Caco-2 (cell line): Measurements from ENCODE around the gene GJD3. TPM values are rescaled to one million over a fixed set of nuclear protein-coding genes. Genes with fewer than 3 reads are reported as not detected.
A peak's percentile ranks its signal among the peaks of the same experiment; 100 is the strongest.
"Not testable (repeated sequence)": the region's sequence is repeated elsewhere in the genome, so short reads cannot be mapped to it uniquely, and the experiment has no call there.

ENCODE experiments used
- Bru-seq: library from RNA; stranded (reverse); fragments of 400-500 nt; gene quantifications from one replicate; lab custom pipeline; 2021; lab: Mats Ljungman, UMichigan
- BruChase-seq, 2 experiments: library from RNA; stranded (reverse); fragments of 400-500 nt; gene quantifications; one replicate each; lab custom pipeline; 2021; lab: Mats Ljungman, UMichigan
- BruUV-seq: library from RNA; stranded (reverse); fragments of 400-500 nt; replicated peaks from 2 replicates; lab custom pipeline; 2021; lab: Mats Ljungman, UMichigan
- CTCF ChIA-PET: fragments of 300-600 bp; sonication (Branson Sonifier 250); formaldehyde crosslinking; loops from one replicate; lab custom pipeline; 2022; ENCODE audit warnings: antibody characterized with exemption; lab: Charles Lee
- POLR2A ChIA-PET: fragments of 300-600 bp; sonication (Branson Sonifier 250); formaldehyde crosslinking; loops from one replicate; lab custom pipeline; 2022; ENCODE audit warnings: antibody characterized with exemption; lab: Charles Lee
- DNase-seq, 2 experiments: peaks; one replicate each; pipeline versions ENCODE4 v3.0.0 to v3.0.0-alpha.2; 2020 to 2022
- H3K27me3 ChIP-seq: replicated peaks from 2 replicates; pipeline ENCODE4 v1.6.0; 2011; ENCODE audit warnings: low read length; ENCODE audit not compliant: control insufficient read depth, insufficient read depth
- H3K36me3 ChIP-seq: 2 replicates; pipeline ENCODE4 v1.5.1; 2011; ENCODE audit warnings: low read length; ENCODE audit not compliant: control insufficient read depth, insufficient read depth
- H3K4me1 ChIP-seq: fragments of 250-450 bp; sonication (Bioruptor Pico); 2 replicates; pipeline ENCODE4 v1.5.1; 2020; ENCODE audit warnings: mild to moderate bottlenecking
- H3K4me3 ChIP-seq: 2 replicates; pipeline ENCODE4 v1.5.1; 2011; ENCODE audit warnings: low read depth, mild to moderate bottlenecking, control low read depth, low read length
- H3K9me3 ChIP-seq: fragments of 250-450 bp; sonication (Bioruptor Pico); 2 replicates; pipeline ENCODE4 v1.5.1; 2020; ENCODE audit warnings: mild to moderate bottlenecking, moderate library complexity
- H3K27ac Mint-ChIP-seq: one replicate; pipeline ENCODE4 v1.8.0; 2022; ENCODE audit warnings: mixed read lengths; ENCODE audit not compliant: unreplicated experiment
- H3K27me3 Mint-ChIP-seq: one replicate; pipeline ENCODE4 v1.8.0; 2022; ENCODE audit warnings: mixed read lengths; ENCODE audit not compliant: insufficient read depth, unreplicated experiment
- H3K36me3 Mint-ChIP-seq: one replicate; pipeline ENCODE4 v1.8.0; 2022; ENCODE audit warnings: mild to moderate bottlenecking, mixed read lengths; ENCODE audit not compliant: insufficient read depth, unreplicated experiment
- H3K4me1 Mint-ChIP-seq: one replicate; pipeline ENCODE4 v1.8.0; 2022; ENCODE audit warnings: low read depth, mixed read lengths; ENCODE audit not compliant: unreplicated experiment
- H3K4me3 Mint-ChIP-seq: one replicate; pipeline ENCODE4 v1.8.0; 2022; ENCODE audit warnings: mild to moderate bottlenecking, moderate library complexity, mixed read lengths; ENCODE audit not compliant: unreplicated experiment
- H3K9me3 Mint-ChIP-seq: one replicate; pipeline ENCODE4 v1.8.0; 2022; ENCODE audit warnings: mixed read lengths; ENCODE audit not compliant: unreplicated experiment
- intact Hi-C: fragments of 100-400 bp; cut with micrococcal nuclease; formaldehyde crosslinking; loops from one replicate; pipeline ENCODE4 v1.10.0; 2022; ENCODE audit not compliant: unreplicated experiment
- long read RNA-seq: library from polyadenylated mRNA; stranded (forward); transcript quantifications from one replicate; pipeline ENCODE4 v2.0.0, GENCODE V29; 2022
- total RNA-seq: library from RNA; stranded (reverse); gene quantifications from 2 replicates; pipeline ENCODE4 v1.2.3, GENCODE V29; 2022
- TF ChIP-seq, protein P1 (sequence below), 2 experiments: fragments of 200-600 bp in 1 of 2; IDR thresholded peaks; 1 replicate in 1 of 2; 2 replicates in 1 of 2; pipeline versions ENCODE4 v1.5.1 to v1.8.0; 2011 to 2022; ENCODE audit warnings: antibody characterized with exemption in 1 of 2, control low read depth in 1 of 2, inconsistent platforms in 1 of 2, low read depth in 1 of 2, low read length in 1 of 2, mild to moderate bottlenecking in 1 of 2, moderate library complexity in 1 of 2; ENCODE audit not compliant: insufficient read depth in 1 of 2, severe bottlenecking in 1 of 2, unreplicated experiment in 1 of 2

Gene GJD3, protein sequence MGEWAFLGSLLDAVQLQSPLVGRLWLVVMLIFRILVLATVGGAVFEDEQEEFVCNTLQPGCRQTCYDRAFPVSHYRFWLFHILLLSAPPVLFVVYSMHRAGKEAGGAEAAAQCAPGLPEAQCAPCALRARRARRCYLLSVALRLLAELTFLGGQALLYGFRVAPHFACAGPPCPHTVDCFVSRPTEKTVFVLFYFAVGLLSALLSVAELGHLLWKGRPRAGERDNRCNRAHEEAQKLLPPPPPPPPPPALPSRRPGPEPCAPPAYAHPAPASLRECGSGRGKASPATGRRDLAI
- total RNA-seq (not detected in 2 replicates), Bru-seq, nascent RNA (percentile 31 among the genes with signal in this experiment), BruChase-seq, experiment 1, labeled RNA remaining after a 2-hour chase (not detected), BruChase-seq, experiment 2, labeled RNA remaining after a 6-hour chase (percentile 27 among the genes with signal in this experiment)
- long read RNA-seq: 0 reads

DNA sequence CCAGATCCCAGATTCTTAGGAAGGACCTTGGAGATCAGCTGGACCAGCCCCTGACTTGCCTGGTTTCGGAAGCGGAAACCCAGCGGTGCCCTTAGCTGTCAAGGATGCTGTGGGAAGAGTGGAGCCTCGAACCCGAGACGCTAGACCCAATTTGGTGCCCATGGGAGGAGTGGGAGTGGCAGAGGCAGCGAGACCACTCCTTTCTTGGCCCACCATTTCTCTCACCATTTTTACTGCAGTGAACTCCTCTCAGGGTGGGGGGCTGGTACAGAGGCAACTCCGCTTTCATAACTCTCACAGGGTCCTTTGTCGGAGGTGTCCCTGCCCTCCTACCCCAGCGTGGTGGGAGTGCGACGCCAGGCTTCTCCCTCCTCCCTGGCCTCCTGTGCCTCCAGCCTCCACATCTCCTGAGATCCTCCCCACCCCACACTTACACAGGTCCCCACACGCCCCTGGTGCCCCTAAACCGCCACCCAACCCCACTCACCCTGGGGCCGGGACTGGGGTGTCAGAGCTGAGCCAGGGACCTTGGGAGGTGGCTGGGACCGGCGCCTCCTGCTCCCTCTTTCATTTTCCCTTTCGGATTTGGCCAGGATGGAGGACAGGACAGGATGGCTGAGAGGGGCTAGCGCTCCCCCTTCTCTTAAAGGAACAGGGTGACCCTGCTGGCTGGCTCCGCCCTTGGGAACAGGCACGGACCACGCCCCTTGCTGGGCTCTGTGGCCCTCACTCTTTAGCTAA, at the start of gene GJD3:
GJD3 (minus strand) TSS at position 617 of the 741 bp plus-strand sequence. CDS start 922 bp downstream, outside the sequence.
- H3K9me3 ChIP-seq: no peaks in the 10 kb centered on the region
- TF ChIP-seq, protein P1, sequence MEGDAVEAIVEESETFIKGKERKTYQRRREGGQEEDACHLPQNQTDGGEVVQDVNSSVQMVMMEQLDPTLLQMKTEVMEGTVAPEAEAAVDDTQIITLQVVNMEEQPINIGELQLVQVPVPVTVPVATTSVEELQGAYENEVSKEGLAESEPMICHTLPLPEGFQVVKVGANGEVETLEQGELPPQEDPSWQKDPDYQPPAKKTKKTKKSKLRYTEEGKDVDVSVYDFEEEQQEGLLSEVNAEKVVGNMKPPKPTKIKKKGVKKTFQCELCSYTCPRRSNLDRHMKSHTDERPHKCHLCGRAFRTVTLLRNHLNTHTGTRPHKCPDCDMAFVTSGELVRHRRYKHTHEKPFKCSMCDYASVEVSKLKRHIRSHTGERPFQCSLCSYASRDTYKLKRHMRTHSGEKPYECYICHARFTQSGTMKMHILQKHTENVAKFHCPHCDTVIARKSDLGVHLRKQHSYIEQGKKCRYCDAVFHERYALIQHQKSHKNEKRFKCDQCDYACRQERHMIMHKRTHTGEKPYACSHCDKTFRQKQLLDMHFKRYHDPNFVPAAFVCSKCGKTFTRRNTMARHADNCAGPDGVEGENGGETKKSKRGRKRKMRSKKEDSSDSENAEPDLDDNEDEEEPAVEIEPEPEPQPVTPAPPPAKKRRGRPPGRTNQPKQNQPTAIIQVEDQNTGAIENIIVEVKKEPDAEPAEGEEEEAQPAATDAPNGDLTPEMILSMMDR (IDR thresholded peaks at IDR 0.05; ENCODE audit: insufficient read depth in 1 of 2, low read depth in 1 of 2, low read length in 1 of 2, severe bottlenecking in 1 of 2, unreplicated experiment in 1 of 2): no peak
- Mint-ChIP-seq H3K36me3 (no peaks in the 10 kb centered on the region), H3K4me3 (peak within 1 kb of the TSS; percentile 69), H3K9me3 (no peaks in the 10 kb centered on the region), H3K27me3 (no peaks in the 10 kb centered on the region), H3K27ac (no peak within 1 kb of the TSS), H3K4me1 (peaks cover 6% of the 10 kb centered on the region)
- H3K27me3 ChIP-seq: no peaks in the 10 kb centered on the region
- ChIA-PET CTCF (interaction anchor here (0.5 to 1.0 kb wide), 2 partner anchors 169 to 173 kb away, joined by 3 read pairs; no protein-coding TSS in a partner anchor), POLR2A (interaction anchor here (0.6 kb wide), 1 partner anchor 145 kb away, joined by 7 read pairs; no protein-coding TSS in a partner anchor)
- H3K36me3 ChIP-seq: no peaks in the 10 kb centered on the region
- BruUV-seq: TSS peak; percentile 22
- peak within 1 kb of the TSS; percentile 94 for H3K4me3 ChIP-seq
- peaks cover 5% of the 10 kb centered on the region; the same call in 1 of the 2 replicates for H3K4me1 ChIP-seq
- intact Hi-C loops: no loop called here
- peak in 1 of 2 experiments; percentile 31 for DNase-seq

DNA sequence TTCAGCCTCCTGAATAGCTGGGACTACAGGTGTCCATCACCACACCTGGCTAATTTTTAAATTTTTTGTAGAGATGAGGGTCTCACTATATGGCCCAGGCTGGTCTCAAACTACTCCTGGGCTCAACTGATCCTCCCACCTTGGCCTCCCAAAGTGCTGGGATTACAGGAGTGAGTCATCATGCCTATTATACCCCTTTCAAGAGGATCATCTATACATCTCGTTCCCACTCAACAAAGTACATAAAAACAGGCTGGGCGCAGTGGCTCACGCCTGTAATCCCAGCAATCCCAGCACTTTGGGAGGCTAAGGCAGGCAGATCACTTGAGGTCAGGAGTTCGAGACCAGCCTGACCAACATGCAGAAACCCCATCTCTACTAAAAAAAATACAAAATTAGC, 49.8 kb upstream of the GJD3 start:
- H3K27ac Mint-ChIP-seq, H3K27me3 ChIP-seq, H3K9me3 Mint-ChIP-seq, H3K36me3 ChIP-seq, H3K9me3 ChIP-seq, DNase-seq, POLR2A ChIA-PET, H3K27me3 Mint-ChIP-seq, H3K4me1 Mint-ChIP-seq, CTCF ChIA-PET, H3K4me3 ChIP-seq, H3K4me3 Mint-ChIP-seq, intact Hi-C loops, BruUV-seq: not testable (repeated sequence)
- H3K36me3 Mint-ChIP-seq: peaks cover 79% of the 10 kb centered on the region
- peaks cover 13% of the 10 kb centered on the region; the same call in 1 of the 2 replicates for H3K4me1 ChIP-seq

DNA sequence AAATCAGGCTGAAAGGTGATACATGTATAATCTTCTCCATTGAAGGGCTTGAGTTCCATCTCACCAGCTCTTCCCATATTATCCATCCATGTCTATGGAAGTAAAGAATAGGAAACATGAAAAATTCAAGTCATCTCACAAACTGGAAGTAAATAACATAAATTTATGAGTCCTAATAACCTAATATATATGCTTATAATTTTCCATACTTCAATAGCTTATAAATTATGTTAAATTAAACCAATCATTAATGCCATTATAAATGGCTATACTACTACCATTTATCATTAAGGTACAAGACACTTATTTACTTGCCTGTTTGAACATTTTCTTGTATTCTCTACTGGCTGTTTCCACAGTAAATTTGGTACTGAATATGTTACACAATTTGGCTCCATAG, 48.3 kb upstream of the GJD3 start:
- H3K4me1 ChIP-seq: peaks cover 13% of the 10 kb centered on the region; the same call in 1 of the 2 replicates
- H3K27me3 Mint-ChIP-seq: no peaks in the 10 kb centered on the region
- no peaks in the 10 kb centered on the region for H3K4me1 Mint-ChIP-seq
- H3K36me3 Mint-ChIP-seq: peaks cover 88% of the 10 kb centered on the region
- no TSS peak for BruUV-seq
- H3K9me3 ChIP-seq: no peaks in the 10 kb centered on the region
- intact Hi-C loops: no loop called here
- no peaks in the 10 kb centered on the region for H3K9me3 Mint-ChIP-seq
- no peak overlapping the region for H3K4me3 ChIP-seq
- H3K27me3 ChIP-seq: no peaks in the 10 kb centered on the region
- DNase-seq: no peak
- H3K4me3 Mint-ChIP-seq: no peak overlapping the region
- POLR2A ChIA-PET: no interaction called here
- 0 out of 2 replicates have a peak, but pooled peaks cover 1% of the 10 kb centered on the region for H3K36me3 ChIP-seq
- TF ChIP-seq, protein P1 (IDR thresholded peaks at IDR 0.05; ENCODE audit: insufficient read depth in 1 of 2, low read depth in 1 of 2, low read length in 1 of 2, severe bottlenecking in 1 of 2, unreplicated experiment in 1 of 2): no peak
- H3K27ac Mint-ChIP-seq: no peak overlapping the region
- CTCF ChIA-PET: no interaction called here
